GM18517 (cell line): ENCODE measurements around the gene KLHL36.
A peak's percentile ranks its signal among the peaks of the same experiment; 100 is the strongest.
"Not testable (repeated sequence)": the region's sequence is repeated elsewhere in the genome, so short reads cannot be mapped to it uniquely, and the experiment has no call there.

ENCODE experiments used
- ATAC-seq: cut with Tn5 transposase; IDR thresholded peaks from one replicate; pipeline ENCODE4 v1.9.1; 2021; ENCODE audit warnings: mild to moderate bottlenecking, moderate library complexity; ENCODE audit not compliant: unreplicated experiment

The KLHL36 gene

GRCh38 chr16:84614968-84615813 lies 33.1 kb upstream of the KLHL36 start:
- ATAC-seq = no peak

- ATAC-seq = no peak
Measured at GRCh38 chr16:84616515-84616914, 31.8 kb upstream of the KLHL36 start.

GRCh38 chr16:84617041-84617790 lies 31.1 kb upstream of the KLHL36 start:
- peak; percentile 29 for ATAC-seq

GRCh38 chr16:84617791-84618580 lies 30.3 kb upstream of the KLHL36 start, which contains the start of gene COTL1:
Gene COTL1 (minus strand): TSS chr16:84618078. CDS start chr16:84617914, 164 bp downstream.
- peak; percentile 70 for ATAC-seq

GRCh38 chr16:84618581-84619460 lies 29.5 kb upstream of the KLHL36 start:
- ATAC-seq = no peak

- ATAC-seq = not testable (repeated sequence)
Measured at GRCh38 chr16:84620913-84621312, 27.4 kb upstream of the KLHL36 start.

- ATAC-seq = no peak
Measured at GRCh38 chr16:84625556-84625955, 22.8 kb upstream of the KLHL36 start.

GRCh38 chr16:84628226-84628731 lies 20.0 kb upstream of the KLHL36 start:
- no peak for ATAC-seq

GRCh38 chr16:84629580-84629979 lies 18.7 kb upstream of the KLHL36 start:
- ATAC-seq = no peak

- ATAC-seq = no peak
Measured at GRCh38 chr16:84630009-84630408, 18.3 kb upstream of the KLHL36 start.

GRCh38 chr16:84630446-84631152 lies 17.7 kb upstream of the KLHL36 start:
- ATAC-seq = no peak

GRCh38 chr16:84631153-84631466 lies 17.2 kb upstream of the KLHL36 start:
- no peak for ATAC-seq

- no peak for ATAC-seq
Measured at GRCh38 chr16:84631886-84632285, 16.4 kb upstream of the KLHL36 start.

- not testable (repeated sequence) for ATAC-seq
Measured at GRCh38 chr16:84632862-84633261, 15.4 kb upstream of the KLHL36 start.

- no peak for ATAC-seq
Measured at GRCh38 chr16:84633622-84634021, 14.7 kb upstream of the KLHL36 start.

- ATAC-seq = no peak
Measured at GRCh38 chr16:84635702-84636101, 12.6 kb upstream of the KLHL36 start.

- no peak for ATAC-seq
Measured at GRCh38 chr16:84637709-84638108, 10.6 kb upstream of the KLHL36 start.

- ATAC-seq = no peak
Measured at GRCh38 chr16:84638231-84638806, 10.0 kb upstream of the KLHL36 start.

- ATAC-seq = no peak
Measured at GRCh38 chr16:84640145-84640544, 8.2 kb upstream of the KLHL36 start.
